ENCODE results near the gene HLA-DQA2. TPM values are rescaled to one million over a fixed set of nuclear protein-coding genes. Genes with fewer than 3 reads are reported as not detected.

The HLA-DQA2 gene
- total and polyA plus RNA-seq, 4 donors: 0.22 to 15.3 (median 1.3) TPM

DNA sequence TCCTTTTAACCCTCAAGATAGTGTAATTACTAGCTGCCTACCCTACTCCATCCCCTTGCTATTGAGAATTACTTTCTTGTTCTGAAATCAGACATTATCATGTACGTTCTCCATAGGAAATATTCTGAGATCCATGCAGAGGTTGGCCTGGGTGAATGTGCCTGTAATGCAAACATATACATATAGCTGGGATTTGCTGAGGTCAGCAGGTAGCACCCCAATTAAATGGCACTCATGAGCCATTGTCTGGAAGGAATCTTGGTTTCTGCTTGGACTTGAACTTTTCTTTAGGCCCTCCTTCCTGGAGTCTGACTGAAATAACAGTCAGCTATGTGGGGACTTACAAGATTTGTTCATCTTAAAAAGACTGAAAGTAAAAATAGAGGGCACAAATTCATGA is 18.5 kb downstream of the HLA-DQA2 start:
- TF ChIP-seq, protein P1, sequence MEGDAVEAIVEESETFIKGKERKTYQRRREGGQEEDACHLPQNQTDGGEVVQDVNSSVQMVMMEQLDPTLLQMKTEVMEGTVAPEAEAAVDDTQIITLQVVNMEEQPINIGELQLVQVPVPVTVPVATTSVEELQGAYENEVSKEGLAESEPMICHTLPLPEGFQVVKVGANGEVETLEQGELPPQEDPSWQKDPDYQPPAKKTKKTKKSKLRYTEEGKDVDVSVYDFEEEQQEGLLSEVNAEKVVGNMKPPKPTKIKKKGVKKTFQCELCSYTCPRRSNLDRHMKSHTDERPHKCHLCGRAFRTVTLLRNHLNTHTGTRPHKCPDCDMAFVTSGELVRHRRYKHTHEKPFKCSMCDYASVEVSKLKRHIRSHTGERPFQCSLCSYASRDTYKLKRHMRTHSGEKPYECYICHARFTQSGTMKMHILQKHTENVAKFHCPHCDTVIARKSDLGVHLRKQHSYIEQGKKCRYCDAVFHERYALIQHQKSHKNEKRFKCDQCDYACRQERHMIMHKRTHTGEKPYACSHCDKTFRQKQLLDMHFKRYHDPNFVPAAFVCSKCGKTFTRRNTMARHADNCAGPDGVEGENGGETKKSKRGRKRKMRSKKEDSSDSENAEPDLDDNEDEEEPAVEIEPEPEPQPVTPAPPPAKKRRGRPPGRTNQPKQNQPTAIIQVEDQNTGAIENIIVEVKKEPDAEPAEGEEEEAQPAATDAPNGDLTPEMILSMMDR (IDR thresholded peaks at IDR 0.05; ENCODE audit: control extremely low read depth, extremely low read depth): no peak
- no peak for ATAC-seq (ENCODE audit: insufficient read depth, low FRiP score)

DNA sequence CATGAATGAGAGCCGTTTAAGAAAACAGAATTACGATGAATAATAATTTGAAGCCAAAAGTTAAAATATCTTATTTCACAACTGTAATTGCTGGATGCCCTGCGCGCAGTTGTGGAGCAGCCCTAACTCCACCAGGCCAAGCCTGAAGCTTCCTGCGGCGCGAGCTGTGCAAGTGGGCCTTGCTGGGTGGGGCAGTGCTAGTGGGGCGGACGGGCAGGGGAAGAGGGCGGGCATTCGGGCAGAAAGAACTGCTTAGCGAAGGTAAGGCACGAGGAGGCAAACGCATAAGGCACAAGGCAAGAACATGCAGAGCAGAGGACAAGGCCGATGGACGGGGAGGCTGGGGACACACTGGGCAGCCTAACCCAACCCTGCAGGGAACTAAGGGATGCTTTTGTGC is 19.9 kb downstream of the HLA-DQA2 start:
- WGBS, 2 donors: 89 to 97% methylated on average over 16 of the region's 16 CpGs
- Histone ChIP-seq H3K36me3 (ENCODE audit: control insufficient read depth in 4 of 4, insufficient read depth in 4 of 4, low read length in 4 of 4) (no peaks in the 10 kb centered on the region), H3K27me3 (ENCODE audit: control insufficient read depth in 3 of 3, insufficient read depth in 3 of 3, low read length in 2 of 3) (peaks cover 0 to 5% (median 4%) of the 10 kb centered on the region in 3 donors), H3K9ac (ENCODE audit: insufficient read depth in 1 of 2, low read length in 2 of 2) (no peak overlapping the region), H3K9me3 (ENCODE audit: control insufficient read depth in 4 of 4, insufficient read depth in 3 of 4, low read length in 3 of 4) (peaks cover 0 to 2% (median 0%) of the 10 kb centered on the region in 4 donors), H3K4me3 (no peak overlapping the region), H3K27ac (ENCODE audit: low read depth in 1 of 2, low read length in 1 of 2) (no peak overlapping the region), H3K4me1 (ENCODE audit: control insufficient read depth in 5 of 5, insufficient read depth in 5 of 5, low read length in 5 of 5) (no peaks in the 10 kb centered on the region)
- DNase-seq (no peak), ATAC-seq (ENCODE audit: insufficient read depth, low FRiP score) (no peak)
- TF ChIP-seq, protein P1 (IDR thresholded peaks at IDR 0.05; ENCODE audit: control extremely low read depth, extremely low read depth): no peak

More for the DNA sequence above, 18.5 kb downstream of the HLA-DQA2 start:
- Histone ChIP-seq H3K4me1 (ENCODE audit: control insufficient read depth in 5 of 5, insufficient read depth in 5 of 5, low read length in 5 of 5) (no peaks in the 10 kb centered on the region), H3K27me3 (ENCODE audit: control insufficient read depth in 3 of 3, insufficient read depth in 3 of 3, low read length in 2 of 3) (peaks cover 0 to 7% (median 5%) of the 10 kb centered on the region in 3 donors), H3K9me3 (ENCODE audit: control insufficient read depth in 4 of 4, insufficient read depth in 3 of 4, low read length in 3 of 4) (no peaks in the 10 kb centered on the region), H3K4me3 (no peak overlapping the region), H3K27ac (ENCODE audit: low read depth in 1 of 2, low read length in 1 of 2) (no peak overlapping the region), H3K9ac (ENCODE audit: insufficient read depth in 1 of 2, low read length in 2 of 2) (no peak overlapping the region), H3K36me3 (ENCODE audit: control insufficient read depth in 4 of 4, insufficient read depth in 4 of 4, low read length in 4 of 4) (no peaks in the 10 kb centered on the region)
- DNase-seq: no peak
- 89% methylated on average over 1 of the region's 1 CpG for WGBS, 2 donors

DNA sequence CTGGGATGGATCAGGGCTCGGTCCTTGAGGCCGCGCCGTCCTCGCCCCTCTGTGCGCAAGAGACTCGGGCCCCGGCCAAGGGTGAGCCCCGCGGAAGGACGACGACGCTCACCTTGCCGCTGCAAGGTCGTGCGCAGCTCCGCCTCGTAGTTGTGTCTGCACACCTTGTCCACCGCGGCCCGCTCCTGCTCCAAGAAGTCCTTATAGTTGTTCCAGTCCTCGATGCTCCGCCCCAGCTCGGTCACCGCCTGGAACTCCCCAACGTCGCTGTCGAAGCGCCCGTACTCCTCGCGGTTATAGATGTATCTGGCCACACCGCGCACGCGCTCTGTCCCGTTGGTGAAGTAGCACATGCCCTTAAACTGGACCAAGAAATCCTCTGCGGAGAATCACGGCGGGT is 20.4 kb downstream of the HLA-DQA2 start:
- 67% methylated on average over 39 to 40 of the region's 40 CpGs for WGBS, 2 donors
- Histone ChIP-seq H3K9me3 (ENCODE audit: control insufficient read depth in 4 of 4, insufficient read depth in 3 of 4, low read length in 3 of 4) (peaks cover 0 to 2% (median 0%) of the 10 kb centered on the region in 4 donors), H3K4me1 (ENCODE audit: control insufficient read depth in 5 of 5, insufficient read depth in 5 of 5, low read length in 5 of 5) (no peaks in the 10 kb centered on the region), H3K27ac (ENCODE audit: low read depth in 1 of 2, low read length in 1 of 2) (no peak overlapping the region), H3K9ac (ENCODE audit: insufficient read depth in 1 of 2, low read length in 2 of 2) (no peak overlapping the region), H3K4me3 (no peak overlapping the region), H3K36me3 (ENCODE audit: control insufficient read depth in 4 of 4, insufficient read depth in 4 of 4, low read length in 4 of 4) (no peaks in the 10 kb centered on the region), H3K27me3 (ENCODE audit: control insufficient read depth in 3 of 3, insufficient read depth in 3 of 3, low read length in 2 of 3) (peaks cover 0 to 5% (median 4%) of the 10 kb centered on the region in 3 donors)
- TF ChIP-seq, protein P1 (IDR thresholded peaks at IDR 0.05; ENCODE audit: control extremely low read depth, extremely low read depth): no peak
- no peak for ATAC-seq (ENCODE audit: insufficient read depth, low FRiP score)
- DNase-seq: no peak

DNA sequence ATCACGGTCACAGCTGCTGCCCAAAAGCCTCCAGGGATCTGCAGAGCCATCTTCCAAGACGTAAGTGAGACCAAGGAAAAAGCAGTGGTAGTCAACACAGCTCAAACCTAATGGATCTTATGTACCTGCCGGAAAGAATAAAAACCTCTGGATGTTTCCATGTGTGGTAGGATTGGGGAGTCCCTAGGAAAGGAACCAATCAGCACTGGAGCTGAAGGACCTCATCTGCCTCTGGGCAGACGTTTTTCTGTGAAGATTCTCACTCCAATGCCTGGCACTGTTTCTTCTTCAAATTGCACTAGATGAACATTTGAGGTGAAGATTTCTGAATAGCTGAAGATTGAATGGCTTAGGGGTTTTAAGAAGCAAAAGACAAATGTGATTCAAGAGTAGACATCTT is 22.2 kb downstream of the HLA-DQA2 start, which contains the start of gene HLA-DQB2:
Gene HLA-DQB2 (minus strand): TSS at position 112 of the 400 bp plus-strand sequence. CDS start 62 bp downstream, at position 50.
- Histone ChIP-seq H3K9me3 (ENCODE audit: control insufficient read depth in 4 of 4, insufficient read depth in 3 of 4, low read length in 3 of 4) (peaks cover 0 to 2% (median 0%) of the 10 kb centered on the region in 4 donors), H3K27ac (ENCODE audit: low read depth in 1 of 2, low read length in 1 of 2) (no peak within 1 kb of the TSS), H3K9ac (ENCODE audit: insufficient read depth in 1 of 2, low read length in 2 of 2) (no peak within 1 kb of the TSS), H3K4me1 (ENCODE audit: control insufficient read depth in 5 of 5, insufficient read depth in 5 of 5, low read length in 5 of 5) (no peaks in the 10 kb centered on the region), H3K27me3 (ENCODE audit: control insufficient read depth in 3 of 3, insufficient read depth in 3 of 3, low read length in 2 of 3) (peaks cover 0 to 6% (median 5%) of the 10 kb centered on the region in 3 donors), H3K36me3 (ENCODE audit: control insufficient read depth in 4 of 4, insufficient read depth in 4 of 4, low read length in 4 of 4) (no peaks in the 10 kb centered on the region), H3K4me3 (no peak within 1 kb of the TSS)
- DNase-seq: no peak
- 63 to 65% methylated on average over 4 of the region's 4 CpGs for WGBS, 2 donors
- ATAC-seq (ENCODE audit: insufficient read depth, low FRiP score): no peak
- TF ChIP-seq, protein P1 (IDR thresholded peaks at IDR 0.05; ENCODE audit: control extremely low read depth, extremely low read depth): no peak

All from lung (tissue), 12 donors.